DOHH2 (cell line): ENCODE measurements around the gene ODF2.

ENCODE experiments used
- H3F3A ChIP-seq: fragments of 200-600 bp; sonication (generic), shearing (Covaris generic); 2 replicates; pipeline ENCODE4 v1.6.0; 2016; ENCODE audit warnings: antibody characterized with exemption, mild to moderate bottlenecking; ENCODE audit not compliant: control insufficient read depth, insufficient read depth
- H3K27ac ChIP-seq: fragments of 200-600 bp; sonication (generic); 2 replicates; pipeline ENCODE4 v1.5.1; 2014; ENCODE audit warnings: low read depth, mild to moderate bottlenecking, low read length, moderate library complexity
- H3K27me3 ChIP-seq: fragments of 200-600 bp; sonication (generic); 2 replicates; pipeline ENCODE4 v1.6.1; 2014; ENCODE audit warnings: mild to moderate bottlenecking, low read length, mixed read lengths; ENCODE audit not compliant: control insufficient read depth
- H3K36me3 ChIP-seq: fragments of 200-600 bp; sonication (generic); 2 replicates; pipeline ENCODE4 v1.6.1; 2014; ENCODE audit warnings: mild to moderate bottlenecking, low read length, moderate library complexity, mixed read lengths; ENCODE audit not compliant: control insufficient read depth
- H3K4me1 ChIP-seq: fragments of 200-600 bp; sonication (generic); 2 replicates; pipeline ENCODE4 v1.6.1; 2014; ENCODE audit warnings: mild to moderate bottlenecking, low read length, mixed read lengths; ENCODE audit not compliant: control insufficient read depth
- H3K4me2 ChIP-seq: fragments of 200-600 bp; sonication (generic); 2 replicates; pipeline ENCODE4 v1.6.0; 2014; ENCODE audit warnings: mild to moderate bottlenecking, low read length, moderate library complexity
- H3K4me3 ChIP-seq: fragments of 200-600 bp; sonication (generic); 2 replicates; pipeline ENCODE4 v1.5.1; 2014; ENCODE audit warnings: mild to moderate bottlenecking, low read length, mixed read lengths
- H3K79me2 ChIP-seq: fragments of 200-600 bp; sonication (generic); 2 replicates; pipeline ENCODE4 v1.6.1; 2014; ENCODE audit warnings: mild to moderate bottlenecking, low read length, mixed read lengths; ENCODE audit not compliant: control insufficient read depth
- H3K9me2 ChIP-seq: fragments of 200-600 bp; sonication (generic); replicated peaks from 2 replicates; pipeline ENCODE4 v1.6.1; 2014; ENCODE audit warnings: mild to moderate bottlenecking, low read length, mixed read lengths; ENCODE audit not compliant: control insufficient read depth
- H3K9me3 ChIP-seq: fragments of 200-600 bp; sonication (generic); 2 replicates; pipeline ENCODE4 v1.6.1; 2014; ENCODE audit warnings: antibody characterized with exemption, low read length, mixed read lengths; ENCODE audit not compliant: control insufficient read depth, insufficient read depth
- H4K20me1 ChIP-seq: fragments of 200-600 bp; sonication (generic); 2 replicates; pipeline ENCODE4 v1.6.0; 2014; ENCODE audit warnings: low read depth, mild to moderate bottlenecking, antibody characterized with exemption, low read length, moderate library complexity; ENCODE audit not compliant: control insufficient read depth, insufficient read depth
- CTCF ChIP-seq: fragments of 200-600 bp; sonication (generic); IDR thresholded peaks from one replicate; pipeline ENCODE4 v1.5.1; 2014; ENCODE audit warnings: antibody characterized with exemption, mild to moderate bottlenecking, low read depth, low read length; ENCODE audit not compliant: poor library complexity, severe bottlenecking
- EZH2phosphoT487 ChIP-seq: fragments of 200-600 bp; sonication (generic); IDR thresholded peaks from 2 replicates; pipeline ENCODE4 v1.6.1; 2017; ENCODE audit warnings: borderline replicate concordance, mild to moderate bottlenecking, antibody characterized with exemption, low read length, moderate library complexity, mixed read lengths

ODF2 gene

DNA sequence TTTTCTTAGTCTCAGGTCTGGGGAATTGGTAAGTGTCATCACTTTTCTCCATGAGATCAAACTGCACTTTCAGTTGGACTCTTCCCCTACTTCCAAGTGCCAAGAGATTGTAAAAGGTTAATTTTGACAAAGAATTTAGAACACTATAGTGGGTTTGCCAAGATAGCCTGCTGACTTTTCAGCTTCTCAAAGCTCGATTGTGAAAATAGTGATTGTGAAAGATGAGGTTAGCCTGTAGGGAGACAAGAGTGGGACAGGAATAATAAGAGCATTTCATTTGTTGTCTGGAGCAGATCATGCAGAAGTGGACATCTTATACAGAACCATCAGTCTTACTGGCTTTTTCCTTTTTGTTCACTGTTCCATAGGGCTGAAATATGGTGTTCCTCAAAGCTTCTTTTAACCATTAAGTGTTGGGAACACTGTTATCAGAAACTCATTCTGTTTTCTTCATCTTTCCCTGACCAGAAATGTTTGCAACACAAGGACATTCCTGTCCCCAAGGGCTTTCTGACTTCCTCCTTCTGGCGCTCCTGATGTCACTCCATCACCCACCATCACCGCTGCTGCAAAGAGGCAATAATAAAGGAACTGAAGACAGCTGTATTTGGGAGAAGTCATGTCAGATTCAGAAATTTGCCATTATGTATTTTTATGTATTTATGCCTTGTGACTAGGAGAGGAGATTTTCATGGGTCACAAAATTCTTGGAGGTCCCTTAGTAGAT is 85.0 kb downstream of the ODF2 start:
- Histone ChIP-seq H3F3A (no peaks in the 10 kb centered on the region; the same call in 1 of the 2 replicates), H3K4me3 (no peak overlapping the region), H3K4me2 (no peak overlapping the region), H4K20me1 (no peaks in the 10 kb centered on the region), H3K79me2 (no peaks in the 10 kb centered on the region), H3K36me3 (peaks cover 63% of the 10 kb centered on the region), H3K27me3 (no peaks in the 10 kb centered on the region), H3K9me3 (no peaks in the 10 kb centered on the region), H3K9me2 (no peaks in the 10 kb centered on the region), H3K27ac (no peak overlapping the region), H3K4me1 (no peaks in the 10 kb centered on the region)
- no peak for TF ChIP-seq CTCF
- TF ChIP-seq EZH2phosphoT487, result no peak

GRCh38 chr9:128546504-128546903 is 90.7 kb downstream of the ODF2 start:
- H3K4me3 ChIP-seq, result no peak overlapping the region
- H3K79me2 ChIP-seq, result no peaks in the 10 kb centered on the region
- H3F3A ChIP-seq, result no peaks in the 10 kb centered on the region
- H4K20me1 ChIP-seq, result no peaks in the 10 kb centered on the region
- peaks cover 10% of the 10 kb centered on the region for H3K36me3 ChIP-seq
- H3K9me3 ChIP-seq, result no peaks in the 10 kb centered on the region
- H3K4me2 ChIP-seq, result no peak overlapping the region
- H3K27ac ChIP-seq, result no peak overlapping the region
- TF ChIP-seq EZH2phosphoT487 (no peak), CTCF (no peak)
- H3K4me1 ChIP-seq, result peaks cover 5% of the 10 kb centered on the region
- no peaks in the 10 kb centered on the region for H3K9me2 ChIP-seq
- no peaks in the 10 kb centered on the region for H3K27me3 ChIP-seq

GRCh38 chr9:128548876-128549275 is 93.1 kb downstream of the ODF2 start:
- no peaks in the 10 kb centered on the region for H3K27me3 ChIP-seq

More at GRCh38 chr9:128548876-128549275, 93.1 kb downstream of the ODF2 start:
- Histone ChIP-seq H3K4me3 (no peak overlapping the region), H3K79me2 (peaks cover 14% of the 10 kb centered on the region), H4K20me1 (peaks cover 4% of the 10 kb centered on the region; the same call in 1 of the 2 replicates), H3F3A (no peaks in the 10 kb centered on the region; the same call in 1 of the 2 replicates), H3K9me3 (no peaks in the 10 kb centered on the region), H3K4me2 (no peak overlapping the region), H3K36me3 (no peaks in the 10 kb centered on the region; the same call in 1 of the 2 replicates), H3K4me1 (peaks cover 12% of the 10 kb centered on the region), H3K27ac (no peak overlapping the region), H3K9me2 (no peaks in the 10 kb centered on the region)
- TF ChIP-seq CTCF (no peak), EZH2phosphoT487 (no peak)
